Measurements from ENCODE around the gene SARDH.

DNA sequence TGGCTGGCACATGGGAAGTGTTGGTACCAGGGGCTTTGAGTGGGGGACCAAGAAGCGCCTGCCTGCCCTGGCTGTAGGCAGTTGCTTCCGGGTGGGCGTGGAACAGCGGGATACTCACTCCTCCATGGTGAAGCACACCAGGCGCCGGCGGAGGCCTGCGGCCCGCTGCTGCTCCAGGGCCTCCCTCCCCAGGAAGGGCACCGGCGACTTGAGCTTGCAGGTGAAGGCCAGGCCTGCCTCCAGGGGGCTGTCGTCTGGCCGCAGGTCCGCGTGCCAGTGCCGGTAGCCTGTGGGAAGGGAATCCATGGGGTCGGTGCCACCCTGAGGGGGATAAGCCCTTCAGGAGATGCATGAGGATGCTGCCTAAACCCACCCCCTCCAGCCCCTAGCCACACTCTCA lies 67.7 kb downstream of the SARDH start:
- TF ChIP-seq CTCF (IDR thresholded peaks at IDR 0.05) (no peak), POLR2A (IDR thresholded peaks at IDR 0.05) (no peak)
